NCI-H526 treated with DMSO at 0.1 percent for 48 hours (cell line): Measurements from ENCODE around the gene ALDOB.

Source experiments
- DNase-seq: peaks from one replicate; lab custom pipeline; 2025; lab: John Stamatoyannopoulos, UW

Gene ALDOB

DNA sequence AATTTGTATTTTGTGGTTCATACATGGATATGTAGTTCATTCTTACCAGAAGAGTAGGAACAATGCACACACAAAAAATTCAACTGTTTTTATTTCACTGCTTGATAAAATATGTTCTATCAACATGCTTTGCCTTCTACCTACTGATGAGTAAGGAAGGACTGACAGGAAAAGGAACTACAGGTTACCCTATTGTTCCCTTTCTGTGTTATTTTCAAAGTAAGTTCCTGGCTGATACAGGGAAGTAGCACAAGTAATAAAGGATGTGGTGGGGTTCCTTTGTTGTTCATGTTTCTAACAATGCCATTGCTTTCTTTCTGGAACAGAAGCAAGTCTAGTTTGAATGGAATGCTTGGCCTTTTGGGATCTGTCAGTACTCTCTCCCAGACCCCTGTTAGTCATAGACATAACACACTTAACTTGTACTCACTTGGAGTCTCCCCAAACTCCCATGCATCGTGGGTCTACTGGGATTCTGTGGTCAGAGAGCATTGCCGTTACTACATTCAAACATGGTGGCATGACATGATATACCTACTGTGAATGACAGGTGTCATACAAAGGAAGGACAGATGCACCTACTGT lies 20.2 kb upstream of the ALDOB start:
- DNase-seq = no peak

DNA sequence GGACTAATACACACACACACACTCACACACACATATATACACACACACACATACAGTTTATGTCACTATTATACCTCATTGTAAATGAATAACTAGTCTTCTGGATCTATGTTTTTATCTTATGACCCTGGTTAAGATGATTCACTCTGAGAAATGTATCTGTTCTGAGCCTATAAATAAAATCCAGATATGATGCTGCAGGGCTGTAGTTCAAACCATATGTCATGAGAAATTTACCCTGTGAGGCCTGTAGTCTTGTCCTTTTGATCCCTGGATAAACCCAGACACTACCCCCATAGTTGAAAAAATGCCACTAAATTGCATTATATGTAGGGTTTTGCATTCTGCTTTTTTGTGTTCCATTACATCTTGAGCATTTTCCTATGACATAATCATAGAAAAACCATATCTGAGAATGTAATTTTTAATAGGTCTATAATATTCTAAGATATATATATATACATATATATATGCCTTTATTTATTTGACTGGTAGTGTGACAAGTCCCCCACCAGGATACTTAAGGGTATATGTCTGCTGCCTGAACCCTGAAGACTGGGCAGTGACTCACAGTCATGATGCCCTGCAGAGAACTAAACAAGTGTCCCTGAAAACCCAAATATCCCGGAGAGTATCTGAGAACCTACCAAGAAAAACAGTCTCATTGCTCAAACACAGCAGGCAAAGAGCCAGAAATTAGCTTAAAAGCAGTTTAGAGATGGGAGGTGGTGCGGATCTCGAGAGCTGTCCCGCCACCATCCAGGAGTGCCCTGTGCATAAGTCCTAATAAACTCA lies 18.4 kb upstream of the ALDOB start:
- DNase-seq = no peak

DNA sequence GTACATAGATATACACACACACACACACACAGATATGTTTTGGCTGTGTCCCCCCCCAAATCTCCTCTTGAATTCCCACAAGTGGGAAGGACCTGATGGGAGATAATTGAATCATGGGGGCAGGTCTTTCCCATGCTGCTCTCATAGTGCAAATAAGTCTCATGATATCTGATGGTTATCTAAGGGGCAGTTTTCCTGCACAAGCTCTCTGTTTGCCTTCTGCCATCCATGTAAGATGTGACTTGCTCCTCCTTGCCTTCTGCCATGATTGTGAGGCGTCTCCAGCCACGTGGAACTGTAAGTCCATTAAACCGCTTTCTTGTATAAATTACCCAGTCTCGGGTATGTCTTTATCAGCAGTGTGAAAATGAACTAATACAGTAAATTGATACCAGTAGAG lies 15.9 kb upstream of the ALDOB start:
- DNase-seq = no peak

DNA sequence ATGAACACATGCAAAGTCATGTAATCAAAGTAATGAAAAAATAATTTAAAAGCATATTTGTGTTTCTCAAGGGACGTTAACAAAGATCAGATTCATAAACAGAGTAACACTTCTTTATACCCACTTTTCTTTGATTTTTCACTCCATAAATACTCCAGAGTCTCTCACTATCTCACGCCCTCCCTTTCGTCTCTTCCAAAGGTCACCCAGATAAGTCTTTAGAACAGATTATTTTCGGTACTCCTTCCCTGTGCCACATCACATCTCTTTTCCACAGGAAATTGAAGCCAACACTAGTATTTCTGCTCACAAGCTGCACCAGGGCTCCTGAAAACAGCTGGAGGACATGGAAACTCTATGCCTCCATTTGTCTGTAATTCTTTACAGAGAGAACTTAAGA lies 15.4 kb upstream of the ALDOB start:
- DNase-seq = no peak

DNA sequence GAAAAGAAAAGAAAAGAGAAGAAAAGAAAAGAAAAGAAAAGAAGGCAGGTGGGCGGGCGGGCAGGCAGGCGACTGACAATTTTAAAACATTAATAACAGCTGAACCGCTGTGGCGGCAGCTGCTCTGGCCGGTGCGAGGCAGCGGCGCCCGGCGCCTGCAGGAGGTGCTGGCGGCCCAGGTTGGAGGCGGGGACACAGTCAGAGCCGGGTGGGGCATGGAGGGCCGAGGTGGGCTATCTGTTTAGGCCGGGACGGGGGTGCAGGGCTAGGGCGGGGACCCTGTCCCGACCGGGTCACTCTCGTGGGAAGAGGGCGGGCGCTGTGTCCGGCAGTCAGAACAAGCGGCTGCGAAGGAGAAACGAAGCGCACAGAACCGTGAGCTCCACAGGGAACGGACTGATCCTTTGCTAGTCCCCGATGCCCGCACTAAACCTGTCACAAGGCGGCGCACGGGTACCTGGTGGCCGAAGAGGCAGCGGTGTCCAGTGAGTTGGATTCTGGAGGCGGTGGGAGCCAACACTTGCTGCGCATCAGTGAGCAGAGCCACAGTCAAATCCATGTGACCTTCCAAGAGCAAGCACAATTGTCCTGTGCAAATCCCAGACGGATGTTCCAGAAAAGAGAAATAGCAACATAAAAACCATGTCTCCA lies 13.6 kb upstream of the ALDOB start:
- peak; percentile 41 for DNase-seq

DNA sequence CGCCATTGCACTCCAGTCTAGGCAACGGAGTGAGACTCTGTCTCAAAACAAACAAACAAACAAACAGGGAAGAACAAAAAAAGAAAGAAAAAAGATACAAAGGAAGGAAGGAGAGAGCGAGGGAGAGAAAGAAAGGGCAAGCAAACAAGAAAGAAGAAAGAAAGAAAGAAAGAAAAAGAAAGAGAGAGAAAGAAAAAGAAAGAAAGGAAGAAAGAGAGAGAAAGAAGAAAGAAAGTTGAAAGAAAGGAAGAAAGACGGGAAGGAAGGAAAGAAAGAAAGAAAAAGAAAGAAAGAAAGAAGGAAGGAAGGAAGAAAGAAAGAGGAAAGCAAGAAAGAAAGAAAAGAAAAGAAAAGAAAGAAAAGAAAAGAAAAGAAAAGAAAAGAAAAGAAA lies 13.1 kb upstream of the ALDOB start:
- no peak for DNase-seq

DNA sequence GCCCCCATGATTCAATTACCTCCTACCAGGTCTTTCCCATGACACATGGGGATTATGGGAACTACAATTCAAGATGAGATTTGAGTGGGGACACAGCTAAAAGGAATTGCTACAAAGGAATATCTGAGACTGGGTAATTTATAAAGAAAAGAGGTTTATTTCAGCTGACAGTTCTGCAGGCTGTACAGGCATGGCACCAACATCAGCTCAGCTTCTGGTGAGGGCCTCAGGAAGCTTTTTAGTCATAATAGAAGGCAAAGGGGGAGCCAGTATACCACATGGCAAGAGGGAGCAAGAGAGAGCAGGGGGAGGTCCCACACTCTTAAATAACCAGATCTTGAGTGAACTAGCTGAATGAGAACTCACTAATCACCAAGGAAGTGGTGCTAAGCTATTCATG lies 11.2 kb upstream of the ALDOB start:
- DNase-seq = no peak

DNA sequence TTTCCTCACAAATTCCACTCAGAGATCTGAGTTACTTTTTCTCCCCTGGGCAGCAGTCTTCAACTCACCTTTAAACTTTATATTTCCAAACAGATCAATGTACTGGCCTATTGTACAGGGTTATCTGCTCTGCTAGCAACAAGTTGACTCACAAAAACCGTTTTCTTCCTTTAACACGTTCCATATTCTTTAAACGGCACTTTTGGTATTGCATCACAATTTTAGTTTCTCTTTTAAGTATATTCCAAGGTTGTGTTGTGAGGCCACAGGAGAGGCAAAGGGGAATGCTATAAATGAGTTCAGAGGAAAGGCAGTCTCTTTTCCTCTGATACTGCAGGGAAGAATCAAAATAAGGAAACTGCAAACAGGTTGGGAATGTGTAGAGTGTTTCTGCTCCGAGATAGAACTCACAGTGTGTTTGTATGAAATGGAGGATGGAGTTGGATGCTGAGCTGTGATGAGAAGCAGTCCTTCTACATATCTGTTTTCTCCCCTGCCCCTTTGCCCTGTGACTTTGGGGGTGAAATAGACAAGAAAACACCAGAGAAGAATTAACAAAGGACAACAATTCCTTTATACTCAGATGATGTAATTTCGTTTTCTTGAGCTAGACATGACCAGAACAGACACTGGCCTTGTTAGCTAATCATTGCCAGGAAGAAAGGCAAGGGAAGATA lies 9.9 kb upstream of the ALDOB start:
- no peak for DNase-seq

DNA sequence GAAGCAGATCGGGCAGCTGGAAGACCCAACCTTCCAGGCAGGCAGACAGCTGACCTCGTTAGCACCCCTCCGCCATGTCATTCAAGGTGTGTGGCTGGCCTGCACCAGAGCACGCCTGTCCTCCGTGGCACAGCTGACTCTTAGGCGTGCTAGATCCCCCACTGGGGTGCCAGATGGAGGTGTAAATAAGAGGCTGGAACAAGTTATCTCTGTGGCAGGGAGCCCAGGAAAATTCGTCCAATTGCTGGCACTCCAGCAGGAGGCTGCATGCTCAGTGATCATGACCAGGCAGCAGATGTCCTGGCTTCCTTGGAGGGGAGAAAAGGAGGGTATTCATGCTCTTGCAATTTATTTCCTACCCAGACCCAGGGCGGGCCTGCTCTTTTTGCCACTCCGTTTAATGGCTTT lies 7.8 kb upstream of the ALDOB start:
- no peak for DNase-seq

DNA sequence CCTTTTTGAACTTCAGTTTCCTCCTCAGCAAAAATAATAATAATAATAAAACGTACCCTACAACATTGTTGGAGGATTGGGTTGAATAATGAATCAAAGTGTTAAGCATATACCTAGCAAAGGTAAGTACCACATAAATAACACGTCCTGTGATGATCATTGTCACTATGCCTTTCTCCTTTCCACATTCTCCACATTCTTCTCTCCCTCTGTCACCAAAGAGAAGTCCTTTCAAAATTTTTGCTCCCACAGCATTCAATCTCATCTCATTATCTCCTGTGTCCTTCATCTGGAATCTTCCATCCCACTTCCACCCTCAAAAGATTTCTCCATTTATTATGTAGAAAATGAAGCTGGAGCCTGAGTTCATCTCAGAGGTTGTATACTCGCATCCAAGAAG lies 7.2 kb upstream of the ALDOB start:
- no peak for DNase-seq

DNA sequence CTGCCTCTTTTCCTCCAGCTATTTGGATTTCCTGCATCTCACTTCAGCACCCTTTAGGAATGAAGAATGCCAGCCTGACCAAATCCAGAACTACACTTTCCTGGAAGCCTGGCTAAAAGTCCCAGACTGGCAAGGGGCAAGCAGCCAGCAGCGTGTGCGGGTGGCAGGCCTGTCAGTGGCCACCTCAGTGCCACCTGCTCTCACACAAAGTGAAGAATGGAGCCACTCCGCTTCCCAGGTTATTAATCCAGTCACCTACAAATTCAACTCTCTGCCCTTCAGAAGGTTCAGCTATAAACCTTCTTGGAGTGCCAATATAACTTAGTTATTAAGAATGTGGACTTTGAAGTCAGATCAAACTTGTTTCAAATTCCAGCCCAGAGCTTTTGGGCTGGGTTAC lies 6.7 kb upstream of the ALDOB start:
- DNase-seq = no peak

DNA sequence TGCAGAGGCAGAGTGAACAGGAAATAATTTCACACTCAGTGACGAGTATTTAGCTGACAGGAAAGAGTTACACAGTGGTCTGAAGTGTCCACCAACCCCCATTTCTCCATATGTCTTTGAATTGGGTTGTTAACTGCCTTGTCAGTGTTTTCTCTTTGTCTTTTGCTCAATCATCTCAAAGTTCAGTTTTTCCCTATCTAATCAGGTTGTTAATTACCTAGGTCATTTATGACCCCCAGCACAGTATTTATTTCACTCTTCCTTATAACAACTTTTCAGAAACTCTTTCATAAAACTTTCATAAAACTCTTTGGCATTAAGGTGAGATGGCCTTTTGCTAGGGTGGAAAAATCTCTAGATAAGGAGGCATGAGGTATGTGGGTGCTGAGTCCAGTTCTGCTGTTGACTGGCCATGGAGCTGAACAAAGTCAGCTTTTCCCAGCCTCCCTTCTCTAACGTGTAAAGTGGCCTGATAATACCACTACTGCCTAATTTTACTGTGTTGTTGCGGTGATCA lies 5.2 kb upstream of the ALDOB start:
- no peak for DNase-seq

DNA sequence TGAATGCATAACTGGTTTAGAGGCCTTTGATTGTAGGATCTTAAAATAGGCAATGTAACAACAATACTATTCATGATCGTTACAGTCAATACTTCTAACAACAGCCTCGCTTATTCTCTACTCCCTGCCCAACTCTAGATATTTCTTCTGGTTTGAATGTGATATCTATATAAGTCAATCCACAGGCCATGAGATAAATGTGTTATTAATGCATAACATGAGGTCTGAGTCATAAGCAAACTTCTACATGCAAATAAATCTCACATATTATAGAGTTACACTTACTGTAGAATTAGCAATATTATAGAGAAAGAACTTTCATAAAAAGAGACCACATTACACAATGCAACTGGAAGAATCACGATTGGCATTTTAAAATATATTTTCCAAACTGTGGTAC lies 2.9 kb upstream of the ALDOB start:
- no peak for DNase-seq

DNA sequence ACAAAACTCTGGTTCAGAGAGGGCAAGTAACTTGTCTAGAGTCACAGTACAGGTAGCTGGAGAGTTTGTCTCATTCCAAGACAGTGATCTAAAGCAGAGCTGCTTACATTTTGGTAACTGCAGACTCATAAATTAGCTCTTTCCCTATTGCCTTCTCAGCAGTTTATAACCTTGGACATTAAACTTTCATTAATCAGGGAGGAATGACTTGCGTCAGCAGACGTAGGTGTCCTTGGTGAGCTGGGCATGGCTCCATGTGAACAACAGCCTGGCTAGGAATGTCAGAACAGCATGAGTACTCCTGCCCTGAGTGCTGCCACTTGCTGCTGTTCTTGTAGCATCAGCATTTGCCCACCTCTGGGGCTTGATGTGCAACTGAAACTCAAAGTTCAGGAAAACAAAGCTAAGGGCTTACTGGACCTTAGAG lies 2.2 kb upstream of the ALDOB start:
- no peak for DNase-seq

DNA sequence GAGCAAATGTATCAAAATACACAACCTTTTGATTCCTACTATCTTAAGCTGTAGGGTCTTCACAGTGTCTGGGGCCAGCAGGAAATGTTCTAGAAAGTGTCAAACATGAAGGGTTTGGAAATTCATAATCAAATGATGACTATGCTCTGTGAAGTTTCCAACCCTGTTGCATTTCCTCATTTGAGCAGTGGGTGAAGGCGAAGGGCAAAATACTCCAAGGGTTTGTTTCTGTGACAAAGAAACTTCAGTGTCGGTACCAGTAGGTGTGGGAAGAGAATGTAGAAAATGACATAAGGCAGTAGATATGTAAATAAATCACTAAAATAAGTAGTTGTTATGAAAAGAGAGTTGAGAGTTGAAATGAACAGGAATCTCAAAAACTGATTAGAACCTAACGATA lies 576 bp downstream of the ALDOB start:
- no peak for DNase-seq

DNA sequence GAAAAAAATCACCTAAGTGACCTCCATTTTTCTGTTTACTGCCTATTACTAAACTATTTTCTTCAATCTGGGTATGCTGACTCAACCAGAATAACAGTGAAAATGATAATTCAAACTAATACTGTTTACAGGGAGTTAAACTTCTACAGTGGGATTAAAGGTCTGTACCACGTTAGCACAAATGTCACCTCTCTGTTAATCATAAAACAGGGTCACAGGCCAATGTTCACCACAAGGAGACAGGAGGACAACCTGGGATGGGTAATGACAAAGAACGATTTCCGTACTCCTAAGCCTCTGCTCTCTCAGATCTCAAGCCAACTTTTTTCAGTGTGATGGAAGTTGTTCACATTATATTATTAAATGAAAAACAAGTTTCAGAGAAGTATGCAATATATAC lies 2.3 kb downstream of the ALDOB start:
- DNase-seq = no peak

DNA sequence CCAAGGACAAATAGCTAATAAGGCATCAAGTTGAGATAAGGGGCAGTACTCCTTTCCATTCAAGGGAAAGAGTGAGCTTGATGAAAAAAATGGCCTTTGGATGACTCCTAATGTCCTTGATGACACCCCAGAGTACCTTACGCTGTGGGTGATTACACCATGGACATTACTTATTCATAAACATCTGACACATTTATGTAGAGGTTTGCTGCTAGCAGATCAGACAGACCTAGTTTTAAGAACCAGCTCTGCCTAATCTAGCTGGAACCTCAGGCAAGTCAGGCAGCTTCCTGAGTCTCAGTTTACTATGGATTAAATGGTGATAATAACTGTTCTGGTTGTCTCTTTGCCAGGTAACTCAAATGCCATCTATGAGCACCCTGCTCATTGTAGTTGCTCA lies 2.8 kb downstream of the ALDOB start:
- DNase-seq = no peak

DNA sequence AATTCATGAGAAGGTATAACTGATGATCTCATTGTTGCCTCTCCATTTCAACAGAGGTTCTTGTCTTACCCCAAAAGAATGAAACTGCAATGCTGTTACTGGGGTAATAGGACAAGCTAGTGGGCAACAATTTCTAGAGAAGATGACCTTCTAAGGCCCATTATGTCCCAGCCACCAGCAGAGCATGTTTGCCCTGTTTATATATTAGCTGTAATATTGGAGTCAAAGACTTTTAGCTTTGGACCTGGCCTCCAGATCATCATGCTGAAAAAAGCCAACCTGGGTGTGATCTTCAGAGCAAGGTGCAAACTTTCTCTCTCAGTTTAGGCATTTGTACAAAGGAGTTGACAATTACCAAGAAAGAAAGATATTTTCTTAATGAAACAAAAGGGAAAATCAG lies 3.4 kb downstream of the ALDOB start:
- no peak for DNase-seq

DNA sequence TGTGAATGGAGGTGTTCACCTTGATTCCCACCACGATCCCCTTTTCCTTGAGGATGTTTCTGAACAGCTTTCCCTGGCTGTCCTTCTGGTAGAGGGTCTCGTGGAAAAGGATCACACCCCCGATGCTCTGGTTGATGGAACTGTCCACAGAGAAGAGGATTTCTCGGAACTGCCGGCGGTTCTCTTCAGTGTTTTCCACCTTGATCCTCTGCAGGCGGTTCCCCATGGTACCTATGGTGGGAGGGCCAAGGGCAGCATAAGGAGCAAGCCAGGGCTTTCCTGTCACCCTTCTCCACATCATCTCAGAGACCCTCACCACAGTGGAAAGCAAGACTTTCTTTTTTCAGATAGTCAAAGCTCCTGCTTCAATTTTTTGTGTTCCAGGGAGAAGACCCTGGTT lies 5.8 kb downstream of the ALDOB start:
- DNase-seq = no peak

DNA sequence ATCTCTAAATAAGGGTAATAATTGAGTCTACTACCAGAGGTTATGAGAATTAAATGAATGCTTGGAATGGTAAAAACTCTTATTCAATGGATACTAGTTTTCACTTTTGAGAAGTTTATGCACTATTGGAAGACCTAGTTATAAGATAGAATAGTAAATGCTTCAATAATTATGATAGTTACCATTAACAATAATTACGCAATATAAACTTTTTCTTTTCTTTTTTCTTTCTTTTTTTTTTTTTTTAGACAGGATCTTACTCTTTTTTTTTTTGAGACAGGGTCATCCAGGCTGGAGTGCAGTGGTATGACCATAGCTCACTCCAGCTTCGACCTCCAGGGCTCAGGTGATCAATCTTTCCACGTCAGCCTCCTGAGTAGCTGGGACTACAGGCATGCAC lies 6.7 kb downstream of the ALDOB start:
- DNase-seq = no peak

DNA sequence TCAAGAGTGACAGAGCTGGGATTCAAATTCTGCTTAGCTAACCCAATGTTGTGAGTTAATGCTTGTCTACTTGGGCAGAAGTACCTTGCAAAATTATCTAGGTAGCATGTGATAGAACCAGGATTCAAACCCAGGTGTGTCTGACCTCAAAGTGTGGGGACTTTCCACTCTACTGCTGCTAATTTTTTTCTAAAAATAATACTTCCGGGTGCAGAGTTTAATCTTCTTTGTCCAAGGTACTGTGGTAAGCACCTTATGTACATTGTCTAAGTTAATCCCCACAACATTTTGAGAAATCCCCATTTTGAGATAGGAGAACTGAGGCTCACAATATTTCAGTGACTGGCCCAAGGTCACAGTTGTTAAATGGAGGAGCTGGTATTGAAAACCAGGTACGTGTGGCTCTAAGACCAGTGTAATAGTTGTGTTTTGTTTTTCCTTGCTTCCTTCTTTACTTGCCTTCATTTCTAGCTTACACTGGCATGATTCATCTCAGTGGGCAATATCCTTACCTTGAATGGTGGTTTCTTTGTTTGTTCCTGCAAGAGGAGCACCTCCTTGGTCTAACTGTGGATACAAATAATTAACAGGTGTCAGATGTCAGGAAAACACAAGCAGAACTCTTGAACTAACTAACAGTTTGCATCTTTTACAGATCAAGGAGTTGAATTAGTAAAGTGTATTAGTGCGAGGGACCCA lies 7.5 kb downstream of the ALDOB start:
- no peak for DNase-seq

DNA sequence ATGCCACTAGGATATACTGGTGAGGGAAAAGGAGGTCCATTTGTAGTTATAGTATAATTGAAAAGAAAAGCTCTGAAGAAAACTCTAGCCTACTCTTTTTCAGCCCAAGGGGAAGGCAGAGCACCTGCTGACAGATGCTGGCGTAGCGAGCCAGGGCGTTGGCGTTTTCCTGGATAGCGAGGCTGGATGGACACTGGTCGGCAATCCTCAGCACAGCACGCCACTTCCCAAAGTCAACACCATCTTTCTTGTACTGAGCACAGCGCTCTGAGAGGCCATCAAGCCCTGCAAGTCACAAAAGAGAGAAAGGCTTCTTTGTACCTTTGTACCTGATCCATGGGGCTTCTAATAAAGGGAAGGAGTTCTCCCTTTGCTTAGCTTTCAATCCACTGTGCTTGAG lies 8.2 kb downstream of the ALDOB start:
- no peak for DNase-seq
